OCI-LY3 (cell line): Measurements from ENCODE around the gene FAM174B.

ENCODE experiments used
- CTCF ChIP-seq: fragments of 200-600, 300-600 bp; sonication (generic); IDR thresholded peaks from 2 replicates; pipeline ENCODE4 v1.5.1; 2014; ENCODE audit warnings: antibody characterized with exemption, low read length, low read depth
- EZH2phosphoT487 ChIP-seq: fragments of 200-600 bp; shearing (Covaris generic); IDR thresholded peaks from 2 replicates; pipeline ENCODE4 v1.6.1; 2018; ENCODE audit warnings: antibody characterized with exemption, mixed run types, low read depth

GRCh38 chr15:92661069-92661468 lies 5.5 kb upstream of the FAM174B start:
- no peak for TF ChIP-seq CTCF
- no peak for TF ChIP-seq EZH2phosphoT487
